Measurements from ENCODE around the gene RBM20. TPM values are rescaled to one million over a fixed set of nuclear protein-coding genes. Genes with fewer than 3 reads are reported as not detected.

Gene RBM20
- polyA plus RNA-seq, 3 donors: 2.6 to 5.1 (median 4.7) TPM

DNA sequence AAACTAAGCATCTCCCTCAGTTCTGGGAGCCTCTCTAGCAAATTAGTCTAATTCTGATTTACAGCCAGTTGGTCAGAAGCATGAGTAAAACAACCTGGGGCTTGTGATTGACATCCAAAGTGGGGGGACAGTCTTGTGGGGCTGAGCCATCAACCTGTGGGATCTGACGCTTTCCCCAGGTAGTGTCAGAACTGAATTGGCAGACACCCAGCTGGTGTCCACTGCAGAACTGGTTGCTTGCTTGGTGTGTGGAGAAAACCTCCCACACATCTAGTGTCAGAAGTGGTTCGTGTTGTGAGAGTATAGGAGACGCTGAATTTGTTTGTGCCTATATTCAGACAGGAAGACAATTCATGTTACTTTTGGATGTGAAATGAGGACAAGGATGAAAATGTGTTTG is 135.4 kb downstream of the RBM20 start:
- DNase-seq (ENCODE audit: low read depth in 3 of 3, low spot score in 2 of 3): no peak

GRCh38 chr10:110780704-110781103 is 136.6 kb downstream of the RBM20 start:
- DNase-seq (ENCODE audit: low read depth in 3 of 3, low spot score in 2 of 3): no peak

- no peak for DNase-seq (ENCODE audit: low read depth in 3 of 3, low spot score in 2 of 3)
These were observed 137.0 kb downstream of the RBM20 start for GRCh38 chr10:110781139-110781538.

DNA sequence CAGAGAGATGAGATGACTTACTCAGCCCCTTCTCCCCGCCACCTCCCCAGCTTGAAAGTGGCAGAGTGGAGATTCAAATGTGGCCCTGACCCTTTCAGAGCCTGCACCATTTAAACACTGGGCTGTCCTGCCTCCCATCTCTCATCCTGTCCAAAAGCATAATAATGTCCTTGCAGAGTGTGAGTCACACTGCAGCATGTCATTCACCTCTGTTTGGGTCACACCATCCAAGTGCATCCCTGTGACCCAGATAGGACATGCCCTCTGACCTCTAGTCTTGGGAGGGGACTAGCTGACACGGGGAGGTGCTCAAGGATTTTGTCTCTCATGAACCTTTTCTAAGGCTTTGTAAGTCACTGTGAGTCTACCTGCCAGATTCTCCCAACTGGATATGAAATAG is 138.5 kb downstream of the RBM20 start:
- DNase-seq (ENCODE audit: low read depth in 3 of 3, low spot score in 2 of 3): no peak

DNA sequence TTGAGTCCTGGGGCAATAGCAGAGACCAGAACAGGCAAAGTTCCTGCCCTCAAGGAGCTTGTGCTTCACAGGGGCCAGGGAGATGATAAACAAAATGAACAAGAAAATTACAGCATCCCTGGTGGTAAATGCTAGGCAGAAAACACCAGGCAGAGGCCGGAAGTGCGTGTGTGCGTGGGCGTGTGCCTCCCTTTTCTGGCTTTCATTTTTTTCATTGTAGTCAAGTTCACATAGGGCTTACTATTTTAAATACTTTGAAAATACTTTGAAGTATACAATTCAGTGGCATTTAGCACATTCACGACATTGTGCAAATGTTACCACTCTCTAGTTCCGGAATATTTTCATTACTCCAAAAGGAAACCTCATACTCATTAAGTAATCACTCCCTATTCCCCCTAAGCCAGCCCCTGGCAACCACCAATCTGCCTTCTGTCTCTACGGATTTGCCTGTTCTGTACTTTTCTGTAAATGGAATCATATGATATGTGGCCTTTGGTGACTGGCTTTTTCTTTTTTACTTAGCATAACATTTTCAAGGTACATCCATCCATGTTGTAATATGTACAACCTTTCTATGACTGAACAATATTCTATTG is 139.5 kb downstream of the RBM20 start:
- no peak for DNase-seq (ENCODE audit: low read depth in 3 of 3, low spot score in 2 of 3)

DNA sequence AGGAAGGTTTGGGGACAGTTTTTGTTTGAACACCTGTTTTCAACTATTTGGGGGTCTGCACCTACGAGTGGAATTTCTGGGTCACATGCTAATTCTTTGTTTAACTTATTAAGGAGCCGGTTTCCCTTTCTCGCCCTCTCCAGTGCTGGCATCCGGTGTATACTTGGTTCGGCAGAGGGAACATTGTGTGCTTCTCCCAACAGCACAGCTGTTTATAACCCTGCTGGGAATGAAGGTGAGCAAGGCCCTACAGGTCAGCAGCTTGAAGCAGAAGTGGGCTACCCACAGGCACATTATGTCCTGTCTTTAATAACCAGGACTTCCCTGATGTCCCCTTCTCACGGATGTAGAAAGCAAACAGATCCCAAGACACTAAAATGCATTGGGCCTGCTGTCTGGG is 140.1 kb downstream of the RBM20 start:
- DNase-seq (ENCODE audit: low read depth in 3 of 3, low spot score in 2 of 3): no peak

DNA sequence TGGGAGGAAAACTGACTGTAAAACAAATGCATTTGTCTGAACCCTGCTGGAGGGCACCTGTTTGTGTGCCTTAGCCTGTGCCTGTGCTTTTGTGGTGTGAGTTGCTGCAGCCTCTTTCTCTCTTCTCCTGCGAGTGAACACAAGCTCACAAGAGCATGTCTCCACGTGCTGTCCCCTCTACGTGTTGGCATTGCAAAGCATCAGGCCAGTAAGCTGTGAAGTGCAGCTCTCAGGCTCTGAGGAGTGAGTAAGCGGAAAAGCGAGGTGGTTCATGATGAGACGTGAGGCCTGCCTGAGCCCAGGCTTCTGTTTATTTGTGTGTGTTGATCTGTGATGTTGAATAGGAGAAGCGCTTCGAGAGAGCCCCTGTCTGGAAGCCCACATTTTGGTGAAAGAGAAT is 142.0 kb downstream of the RBM20 start:
- DNase-seq (ENCODE audit: low read depth in 3 of 3, low spot score in 2 of 3): no peak

- no peak for DNase-seq (ENCODE audit: low read depth in 3 of 3, low spot score in 2 of 3)
These were observed 144.7 kb downstream of the RBM20 start for GRCh38 chr10:110788620-110789385.

DNA sequence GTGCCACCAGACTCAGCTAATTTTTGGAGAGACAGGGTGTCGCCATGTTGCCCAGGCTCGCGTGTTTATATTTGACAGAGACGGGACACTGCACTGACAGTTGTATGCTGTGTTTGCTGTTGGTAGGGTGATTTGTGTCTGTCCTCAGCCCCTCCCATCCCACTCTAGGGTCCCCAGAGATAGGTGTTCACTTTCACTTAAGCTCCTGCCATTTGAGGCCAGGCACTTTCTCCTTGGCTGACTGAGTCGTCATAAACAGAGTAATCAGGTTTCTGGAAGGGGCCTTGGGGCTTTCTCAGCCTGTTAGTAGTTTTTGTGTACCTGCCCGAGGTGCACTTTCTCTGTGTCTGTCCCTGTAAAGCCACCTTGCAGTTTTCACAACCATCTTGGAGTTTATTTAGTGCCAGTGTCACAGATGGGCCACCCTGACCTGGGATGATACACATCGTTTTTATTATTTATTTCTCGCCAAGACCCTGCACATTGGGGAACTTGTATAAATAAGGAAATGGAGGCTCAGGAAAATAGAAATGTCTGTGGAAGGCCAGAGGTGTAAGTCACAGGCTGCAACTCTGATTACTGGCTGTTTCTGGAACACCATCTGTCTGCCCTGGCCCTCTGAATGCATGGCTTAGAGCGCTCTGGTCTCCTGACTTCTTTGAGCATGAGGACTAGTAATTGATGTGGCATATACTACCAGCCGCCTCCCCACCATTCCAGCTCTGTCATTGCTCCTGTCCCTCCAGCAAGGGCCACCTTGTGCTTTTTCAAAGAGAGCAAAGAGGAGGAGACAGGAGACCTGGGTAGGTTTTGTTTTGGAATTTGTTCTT is 145.7 kb downstream of the RBM20 start:
- no peak for DNase-seq (ENCODE audit: low read depth in 3 of 3, low spot score in 2 of 3)

- no peak for DNase-seq (ENCODE audit: low read depth in 3 of 3, low spot score in 2 of 3)
These were observed 146.9 kb downstream of the RBM20 start for GRCh38 chr10:110790913-110791506.

- DNase-seq (ENCODE audit: low read depth in 3 of 3, low spot score in 2 of 3): no peak
These were observed 147.5 kb downstream of the RBM20 start for GRCh38 chr10:110791541-110792073.

DNA sequence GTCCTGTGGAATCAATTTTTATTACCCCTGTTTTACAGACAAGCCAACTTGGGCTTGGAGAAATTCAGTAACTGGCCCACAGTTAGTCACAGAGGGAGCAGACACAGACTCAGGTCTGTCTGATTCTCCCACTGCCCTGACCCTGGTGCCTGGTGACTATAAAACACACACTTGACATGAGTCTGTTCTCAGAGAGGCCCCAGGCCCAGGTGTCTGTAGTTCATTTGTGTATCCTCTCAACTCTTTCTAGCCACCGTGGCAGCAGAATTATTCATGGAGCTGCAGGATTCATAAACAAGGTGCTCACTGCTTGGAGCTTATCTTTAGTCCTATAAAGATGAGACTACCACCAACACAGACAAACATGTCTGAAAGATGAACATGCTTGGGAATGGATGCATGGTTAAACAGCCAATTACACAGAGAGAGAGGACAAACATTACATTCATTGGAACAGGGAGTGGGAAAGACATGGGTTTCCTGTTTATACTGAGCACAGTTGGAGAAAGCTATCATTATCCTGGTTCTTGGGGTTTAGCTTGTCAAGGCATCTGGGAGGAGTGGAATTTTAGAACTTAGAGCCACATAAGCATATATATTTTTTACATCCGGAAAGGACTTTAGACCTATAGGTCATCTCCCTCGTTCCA is 148.5 kb downstream of the RBM20 start:
- no peak for DNase-seq (ENCODE audit: low read depth in 3 of 3, low spot score in 2 of 3)

DNA sequence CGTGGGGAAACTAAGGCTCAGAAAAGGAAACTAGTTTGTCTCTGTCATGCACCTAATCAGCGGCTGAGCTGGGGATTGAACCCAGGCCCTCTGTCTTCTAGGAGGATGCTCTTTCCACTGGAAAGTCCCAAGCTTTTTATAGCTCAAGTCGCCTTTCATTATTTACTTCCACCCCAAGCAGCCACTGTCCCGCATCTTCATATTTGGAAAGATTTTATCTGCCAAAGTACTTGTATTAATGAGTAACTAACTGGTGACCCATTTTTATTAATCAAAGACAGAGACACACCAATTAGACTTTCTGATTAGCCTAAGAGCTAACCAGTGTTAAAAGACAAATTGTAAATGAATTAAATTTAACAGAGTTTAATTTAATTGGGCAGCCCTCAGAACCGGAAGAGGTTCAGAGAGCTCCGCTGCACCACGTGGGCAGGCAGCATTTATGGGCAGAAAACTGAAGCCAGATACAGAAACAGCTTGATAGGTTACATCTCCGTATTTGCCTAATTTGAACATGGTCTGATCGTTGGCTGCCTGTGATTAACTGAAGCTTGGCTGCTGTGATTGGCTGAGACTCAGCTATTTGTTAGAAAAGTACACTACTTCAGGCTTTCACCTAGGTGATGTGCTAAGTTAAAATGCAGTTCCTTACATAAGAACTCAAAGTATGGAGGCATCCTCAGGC is 149.1 kb downstream of the RBM20 start:
- DNase-seq (ENCODE audit: low read depth in 3 of 3, low spot score in 2 of 3): no peak

DNA sequence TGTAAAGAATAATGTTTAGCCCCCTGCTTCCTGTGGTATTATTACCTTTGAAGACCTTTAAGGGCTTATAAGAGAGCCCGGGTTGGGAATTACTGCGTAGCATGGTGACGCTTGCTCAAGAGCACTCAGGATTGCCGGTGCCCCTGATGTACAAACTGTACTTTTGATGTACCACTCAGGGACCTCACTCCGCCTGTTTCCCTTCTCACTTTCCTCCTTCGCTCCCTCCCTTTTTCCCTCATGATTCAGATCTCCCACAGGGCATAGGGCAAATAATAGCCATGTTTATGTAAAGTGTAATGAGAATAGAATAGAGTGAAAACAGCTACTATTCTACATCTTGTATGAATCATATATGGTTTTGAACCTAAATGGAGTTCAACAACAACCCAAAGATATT is 149.8 kb downstream of the RBM20 start:
- no peak for DNase-seq (ENCODE audit: low read depth in 3 of 3, low spot score in 2 of 3)

GRCh38 chr10:110794808-110795207 is 150.7 kb downstream of the RBM20 start:
- DNase-seq (ENCODE audit: low read depth in 3 of 3, low spot score in 2 of 3): no peak

GRCh38 chr10:110797416-110797815 is 153.3 kb downstream of the RBM20 start:
- no peak for DNase-seq (ENCODE audit: low read depth in 3 of 3, low spot score in 2 of 3)

DNA sequence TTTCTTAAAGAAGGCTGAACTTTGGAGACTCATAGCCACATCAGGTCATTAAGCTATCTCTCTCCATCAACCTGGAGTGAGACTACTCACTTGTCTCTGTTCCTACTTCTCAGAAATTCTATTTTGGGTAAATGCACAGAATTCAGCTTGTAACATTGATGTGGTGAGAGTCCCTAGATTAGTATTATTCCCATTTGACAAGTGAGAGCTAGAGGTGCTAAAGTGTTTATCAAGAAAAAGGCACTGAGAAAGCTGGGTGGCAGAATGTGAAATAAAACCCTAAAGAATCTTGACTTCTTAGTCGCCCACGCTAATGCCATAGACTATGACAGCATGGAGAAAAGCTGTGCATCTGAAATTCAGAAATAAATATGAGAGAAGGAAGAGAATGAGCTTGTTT is 154.2 kb downstream of the RBM20 start:
- DNase-seq (ENCODE audit: low read depth in 3 of 3, low spot score in 2 of 3): no peak

- DNase-seq (ENCODE audit: low read depth in 3 of 3, low spot score in 2 of 3): no peak
These were observed 158.0 kb downstream of the RBM20 start for GRCh38 chr10:110802090-110802489.

DNA sequence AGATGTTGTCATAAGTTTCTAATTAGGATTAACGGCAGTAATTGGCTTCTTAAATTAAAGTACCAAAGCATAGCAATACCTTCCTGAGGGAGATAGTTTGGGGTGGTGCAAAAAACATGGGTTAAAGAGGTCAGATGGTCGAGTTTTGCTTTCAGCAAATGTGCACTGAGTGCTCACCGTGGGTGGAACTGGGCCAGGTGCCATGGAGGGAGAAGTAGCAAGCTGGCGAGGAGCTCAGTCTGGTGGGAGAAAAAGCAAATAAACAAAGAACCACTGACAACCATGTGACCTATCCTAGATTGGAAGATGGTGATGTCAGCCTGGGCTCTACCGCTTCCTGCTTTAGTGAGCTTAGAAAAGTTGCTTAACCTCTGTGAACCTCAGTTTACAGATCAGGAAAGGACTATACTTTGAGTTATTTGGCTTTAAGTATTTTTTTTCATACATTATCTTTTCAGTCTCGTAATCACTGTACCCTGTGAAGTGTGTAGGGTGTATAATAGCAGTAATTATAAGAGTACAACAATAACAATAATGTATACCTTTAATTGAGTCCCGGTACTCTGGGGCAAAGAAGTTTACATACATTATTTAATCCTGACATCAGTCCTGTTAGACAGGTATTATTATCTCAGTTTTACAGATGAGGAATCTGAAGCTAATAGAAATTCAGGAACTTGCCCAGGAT is 158.6 kb downstream of the RBM20 start:
- DNase-seq (ENCODE audit: low read depth in 3 of 3, low spot score in 2 of 3): no peak
